Lung (tissue), 12 donors: ENCODE measurements around the gene STK38. TPM values are rescaled to one million over a fixed set of nuclear protein-coding genes. Genes with fewer than 3 reads are reported as not detected.
"Not testable (repeated sequence)": the region's sequence is repeated elsewhere in the genome, so short reads cannot be mapped to it uniquely, and the experiment has no call there.

Experiments used
- ATAC-seq: fragments of 200-7000 bp; cut with Tn5 transposase; one replicate; pipeline ENCODE4 v1.9.1; 2020; ENCODE audit warnings: moderate number of reproducible peaks; ENCODE audit not compliant: insufficient read depth, low FRiP score
- DNase-seq, 3 donors: peaks; one replicate each; pipeline ENCODE4 v3.0.0-alpha.2; 2013 to 2017
- H3K27ac ChIP-seq, 2 donors: one replicate each; pipeline ENCODE4 v1.5.1; 2013; ENCODE audit warnings: mild to moderate bottlenecking in 2 of 2, moderate library complexity in 2 of 2, control low read depth in 1 of 2, inconsistent platforms in 1 of 2, low read depth in 1 of 2, low read length in 1 of 2
- H3K27me3 ChIP-seq, 3 donors: one replicate each; pipeline ENCODE4 v1.5.1; 2013; ENCODE audit warnings: low read length in 2 of 3; ENCODE audit not compliant: control insufficient read depth in 3 of 3, insufficient read depth in 3 of 3
- H3K36me3 ChIP-seq, 4 donors: one replicate each; pipeline ENCODE4 v1.5.1; 2013; ENCODE audit warnings: low read length in 4 of 4, mild to moderate bottlenecking in 1 of 4, moderate library complexity in 1 of 4; ENCODE audit not compliant: control insufficient read depth in 4 of 4, insufficient read depth in 4 of 4
- H3K4me1 ChIP-seq, 5 donors: one replicate each; pipeline ENCODE4 v1.5.1; 2013; ENCODE audit warnings: low read length in 5 of 5, mild to moderate bottlenecking in 2 of 5, moderate library complexity in 1 of 5; ENCODE audit not compliant: control insufficient read depth in 5 of 5, insufficient read depth in 5 of 5
- H3K4me3 ChIP-seq: one replicate; pipeline ENCODE4 v1.5.1; 2013; ENCODE audit warnings: mild to moderate bottlenecking, control low read depth, moderate library complexity
- H3K9ac ChIP-seq, 2 donors: one replicate each; pipeline ENCODE4 v1.5.1; 2013; ENCODE audit warnings: low read length in 2 of 2, control low read depth in 1 of 2; ENCODE audit not compliant: insufficient read depth in 1 of 2
- H3K9me3 ChIP-seq, 4 donors: one replicate each; pipeline ENCODE4 v1.5.1; 2013; ENCODE audit warnings: low read length in 3 of 4, mild to moderate bottlenecking in 1 of 4, moderate library complexity in 1 of 4; ENCODE audit not compliant: control insufficient read depth in 4 of 4, insufficient read depth in 3 of 4
- WGBS, 2 donors: extraction: QIAGEN DNeasy Blood & Tissue Kit; methylation state at CpG; one replicate each; pipeline ENCODE4 v1.1.7; 2013; 5-methylcytosine and 5-hydroxymethylcytosine counted together
- polyA plus RNA-seq, 2 donors: library from polyadenylated mRNA; stranded (reverse); fragments of 200-250 nt; gene quantifications; one replicate each; pipeline ENCODE4 v1.2.1, GENCODE V29; 2013
- total RNA-seq, 2 donors: library from RNA; depleted of rRNA in 1 of 2; stranded (reverse); fragments of >200 nt in 1 of 2; gene quantifications; one replicate each; pipeline ENCODE4 v1.2.1, GENCODE V29; 2014 to 2021
- TF ChIP-seq, protein P1 (sequence below): IDR thresholded peaks from 2 replicates; pipeline ENCODE4 v1.5.1; 2012; ENCODE audit warnings: mild to moderate bottlenecking; ENCODE audit errors: control extremely low read depth, extremely low read depth
- donor health status: control.
- donor health status: control.
- donor health status: Bipolar disorder and iron deficiency.
- donor health status: healthy.
- donor health status: DM: yes; HTN: yes; CAD: no.

The STK38 gene
- total and polyA plus RNA-seq, 4 donors = 16.7 to 36.1 (median 22.8) TPM

DNA sequence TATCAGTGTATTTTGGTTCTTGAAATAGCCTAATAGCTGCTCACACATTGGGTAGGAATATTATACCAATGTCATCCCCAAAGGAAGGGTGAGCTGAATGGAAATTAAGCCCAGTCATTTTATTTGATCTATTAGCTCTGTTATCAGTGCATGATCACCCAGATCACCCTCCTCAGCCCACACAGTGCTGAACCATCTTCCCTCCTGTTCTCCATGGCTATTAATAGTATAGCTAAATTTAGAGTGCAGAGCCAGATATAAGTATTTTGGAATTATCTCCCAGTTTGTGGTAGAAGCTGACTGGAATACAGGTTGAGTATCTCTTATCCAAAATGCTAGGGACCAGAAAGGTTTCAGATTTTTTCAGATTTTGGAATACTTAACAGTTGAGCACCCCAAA lies 59.1 kb downstream of the STK38 start:
- H3K4me3 ChIP-seq = no peak overlapping the region
- no peak overlapping the region for H3K27ac ChIP-seq
- H3K36me3 ChIP-seq = peaks cover 8 to 20% (median 14%) of the 10 kb centered on the region in 4 donors
- H3K27me3 ChIP-seq = no peaks in the 10 kb centered on the region
- ATAC-seq (no peak), DNase-seq (no peak)
- H3K9ac ChIP-seq = no peak overlapping the region
- H3K9me3 ChIP-seq = no peaks in the 10 kb centered on the region
- peaks cover 0 to 10% (median 0%) of the 10 kb centered on the region in 5 donors for H3K4me1 ChIP-seq
- TF ChIP-seq, protein P1, sequence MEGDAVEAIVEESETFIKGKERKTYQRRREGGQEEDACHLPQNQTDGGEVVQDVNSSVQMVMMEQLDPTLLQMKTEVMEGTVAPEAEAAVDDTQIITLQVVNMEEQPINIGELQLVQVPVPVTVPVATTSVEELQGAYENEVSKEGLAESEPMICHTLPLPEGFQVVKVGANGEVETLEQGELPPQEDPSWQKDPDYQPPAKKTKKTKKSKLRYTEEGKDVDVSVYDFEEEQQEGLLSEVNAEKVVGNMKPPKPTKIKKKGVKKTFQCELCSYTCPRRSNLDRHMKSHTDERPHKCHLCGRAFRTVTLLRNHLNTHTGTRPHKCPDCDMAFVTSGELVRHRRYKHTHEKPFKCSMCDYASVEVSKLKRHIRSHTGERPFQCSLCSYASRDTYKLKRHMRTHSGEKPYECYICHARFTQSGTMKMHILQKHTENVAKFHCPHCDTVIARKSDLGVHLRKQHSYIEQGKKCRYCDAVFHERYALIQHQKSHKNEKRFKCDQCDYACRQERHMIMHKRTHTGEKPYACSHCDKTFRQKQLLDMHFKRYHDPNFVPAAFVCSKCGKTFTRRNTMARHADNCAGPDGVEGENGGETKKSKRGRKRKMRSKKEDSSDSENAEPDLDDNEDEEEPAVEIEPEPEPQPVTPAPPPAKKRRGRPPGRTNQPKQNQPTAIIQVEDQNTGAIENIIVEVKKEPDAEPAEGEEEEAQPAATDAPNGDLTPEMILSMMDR = no peak

DNA sequence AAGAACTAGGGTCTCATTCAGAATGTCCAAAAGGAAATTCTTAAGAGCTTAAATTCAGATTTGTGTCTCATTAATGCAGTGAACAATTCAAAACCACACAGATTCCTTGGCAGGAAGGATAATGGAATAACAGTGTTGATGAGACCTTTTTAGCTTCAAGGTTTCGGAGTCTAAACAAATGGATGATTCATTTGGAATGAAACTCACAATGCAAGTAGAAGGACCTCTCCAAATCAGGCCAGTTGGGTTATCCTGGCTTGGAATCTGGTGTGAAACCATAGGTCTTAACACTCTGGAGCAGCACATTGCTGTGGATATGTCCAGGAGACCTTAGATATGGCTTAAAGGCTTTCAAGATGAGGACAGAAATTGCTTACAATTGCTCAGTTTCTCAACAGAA lies 59.6 kb downstream of the STK38 start:
- ATAC-seq (no peak), DNase-seq (no peak)
- WGBS, 2 donors = 100% methylated on average over 1 of the region's 1 CpG
- TF ChIP-seq, protein P1 = no peak
- Histone ChIP-seq H3K27ac (no peak overlapping the region), H3K9ac (no peak overlapping the region), H3K9me3 (no peaks in the 10 kb centered on the region), H3K4me3 (no peak overlapping the region), H3K36me3 (peaks cover 8 to 19% (median 14%) of the 10 kb centered on the region in 4 donors), H3K27me3 (no peaks in the 10 kb centered on the region), H3K4me1 (peaks cover 0 to 10% (median 0%) of the 10 kb centered on the region in 5 donors)

DNA sequence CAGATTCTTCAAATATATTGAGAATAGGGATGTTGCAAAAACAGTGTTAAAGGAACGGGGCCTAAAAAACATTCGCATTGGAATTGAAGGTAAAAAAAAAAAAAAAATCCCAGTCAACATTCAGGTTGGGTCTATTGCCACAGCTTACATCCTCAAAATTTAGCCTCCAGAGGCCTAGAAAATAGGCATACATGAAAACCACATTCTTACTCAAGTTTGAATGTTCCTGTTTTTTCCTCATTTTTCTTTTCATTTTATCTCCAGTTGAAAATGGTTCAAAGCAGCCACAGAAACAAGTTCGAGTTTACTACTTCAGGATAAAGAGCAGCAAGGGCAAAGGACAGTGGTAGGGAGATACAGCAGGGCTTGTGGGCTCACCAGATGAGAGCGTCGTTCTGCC lies 62.5 kb downstream of the STK38 start:
- H3K27ac ChIP-seq = no peak overlapping the region

DNA sequence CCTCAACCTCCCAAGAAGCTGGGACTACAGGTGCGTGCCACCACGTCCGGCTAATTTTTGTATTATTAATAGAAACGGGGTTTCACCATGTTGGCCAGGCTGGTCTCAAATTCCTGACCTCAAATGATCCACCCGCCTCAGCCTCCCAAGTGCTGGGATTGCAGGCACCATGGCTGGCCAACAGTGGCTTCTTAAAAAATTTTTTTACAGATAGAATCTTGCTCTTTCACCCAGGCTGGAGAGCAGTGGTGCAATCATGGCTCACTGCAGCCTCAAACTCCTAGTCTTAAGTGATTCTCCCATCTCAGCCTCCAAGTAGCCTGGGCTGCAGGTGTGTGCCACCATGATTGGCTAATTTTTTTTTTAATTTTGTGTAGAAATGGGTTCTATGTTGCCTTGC lies 64.0 kb downstream of the STK38 start:
- DNase-seq, H3K4me3 ChIP-seq, H3K27me3 ChIP-seq, H3K27ac ChIP-seq, H3K9me3 ChIP-seq, H3K9ac ChIP-seq, H3K4me1 ChIP-seq, ATAC-seq: not testable (repeated sequence)
- WGBS, 2 donors = 96 to 97% methylated on average over 5 of the region's 5 CpGs
- H3K36me3 ChIP-seq = peaks cover 24 to 33% (median 25%) of the 10 kb centered on the region in 4 donors

More for the DNA sequence above, 62.5 kb downstream of the STK38 start:
- no peak overlapping the region for H3K4me3 ChIP-seq
- peaks cover 0 to 9% (median 0%) of the 10 kb centered on the region in 5 donors for H3K4me1 ChIP-seq
- H3K9me3 ChIP-seq = no peaks in the 10 kb centered on the region
- DNase-seq (no peak), ATAC-seq (no peak)
- H3K27me3 ChIP-seq = no peaks in the 10 kb centered on the region
- TF ChIP-seq, protein P1 = no peak
- WGBS, 2 donors = 49 to 78% methylated on average over 5 of the region's 5 CpGs
- peaks cover 19 to 27% (median 25%) of the 10 kb centered on the region in 4 donors for H3K36me3 ChIP-seq
- H3K9ac ChIP-seq = no peak overlapping the region
